Liver (tissue), 9 donors: Measurements from ENCODE around the gene CNFN. TPM values are rescaled to one million over a fixed set of nuclear protein-coding genes. Genes with fewer than 3 reads are reported as not detected.

Source experiments
- DNase-seq: peaks from one replicate; pipeline ENCODE4 v3.0.0-alpha.2; 2017; ENCODE audit warnings: low spot score
- H3K27ac ChIP-seq, 2 donors: one replicate each; pipeline ENCODE4 v1.7.0; 2013; ENCODE audit warnings: inconsistent platforms in 2 of 2, low read length in 2 of 2, control low read depth in 1 of 2, low read depth in 1 of 2, mild to moderate bottlenecking in 1 of 2
- H3K27me3 ChIP-seq, 4 donors: one replicate each; pipeline versions ENCODE4 v1.6.1 to v1.7.0; 2013; ENCODE audit warnings: low read length in 3 of 4, inconsistent platforms in 1 of 4, mild to moderate bottlenecking in 1 of 4, moderate library complexity in 1 of 4; ENCODE audit not compliant: control insufficient read depth in 4 of 4, insufficient read depth in 4 of 4
- H3K36me3 ChIP-seq, 4 donors: one replicate each; pipeline versions ENCODE4 v1.6.1 to v1.7.0; 2013; ENCODE audit warnings: low read length in 3 of 4, mild to moderate bottlenecking in 3 of 4, low read depth in 1 of 4, moderate library complexity in 1 of 4; ENCODE audit not compliant: control insufficient read depth in 4 of 4, insufficient read depth in 3 of 4
- H3K4me1 ChIP-seq, 4 donors: one replicate each; pipeline versions ENCODE4 v1.6.1 to v1.7.0; 2013; ENCODE audit warnings: low read length in 3 of 4, mild to moderate bottlenecking in 3 of 4, moderate library complexity in 1 of 4; ENCODE audit not compliant: control insufficient read depth in 4 of 4, insufficient read depth in 4 of 4
- H3K4me3 ChIP-seq, 3 donors: one replicate each; pipeline versions ENCODE4 v1.6.1 to v1.7.0; 2013; ENCODE audit warnings: low read length in 3 of 3, control low read depth in 1 of 3, low read depth in 1 of 3, mild to moderate bottlenecking in 1 of 3
- H3K9ac ChIP-seq, 2 donors: one replicate each; pipeline ENCODE4 v1.7.0; 2013; ENCODE audit warnings: low read length in 2 of 2, mild to moderate bottlenecking in 2 of 2, moderate library complexity in 2 of 2, control low read depth in 1 of 2, low read depth in 1 of 2
- H3K9me3 ChIP-seq, 4 donors: one replicate each; pipeline versions ENCODE4 v1.6.1 to v1.7.0; 2013; ENCODE audit warnings: low read length in 3 of 4; ENCODE audit not compliant: control insufficient read depth in 4 of 4
- EGR1 ChIP-seq, 2 donors: IDR thresholded peaks; 2 replicates each; pipeline ENCODE4 v1.6.1; 2016 to 2018; ENCODE audit warnings: antibody characterized with exemption in 2 of 2, low read depth in 2 of 2
- FOXA1 ChIP-seq: IDR thresholded peaks from 2 replicates; pipeline ENCODE4 v1.6.1; 2016; ENCODE audit warnings: antibody characterized with exemption
- GABPA ChIP-seq, 2 donors: IDR thresholded peaks in 1 of 2; conservative IDR thresholded peaks in 1 of 2; 2 replicates each; pipeline ENCODE4 v1.6.1; 2016; ENCODE audit warnings: antibody characterized with exemption in 2 of 2, mild to moderate bottlenecking in 1 of 2, moderate library complexity in 1 of 2
- HNF4A ChIP-seq, 2 donors: conservative IDR thresholded peaks; 2 replicates each; pipeline ENCODE4 v1.6.1; 2016; ENCODE audit warnings: antibody characterized with exemption in 2 of 2, mild to moderate bottlenecking in 2 of 2
- HNF4G ChIP-seq: IDR thresholded peaks from 2 replicates; pipeline ENCODE4 v1.6.1; 2016; ENCODE audit warnings: antibody characterized with exemption
- JUND ChIP-seq, 2 donors: IDR thresholded peaks; 2 replicates each; pipeline ENCODE4 v1.6.1; 2016; ENCODE audit warnings: antibody characterized with exemption in 2 of 2
- NR2F2 ChIP-seq: IDR thresholded peaks from 2 replicates; pipeline ENCODE4 v1.6.1; 2016; ENCODE audit warnings: antibody characterized with exemption
- RAD21 ChIP-seq, 2 donors: IDR thresholded peaks; 2 replicates each; pipeline ENCODE4 v1.6.1; 2016; ENCODE audit warnings: antibody characterized with exemption in 2 of 2, mild to moderate bottlenecking in 2 of 2
- RXRA ChIP-seq, 2 donors: IDR thresholded peaks; 2 replicates each; pipeline ENCODE4 v1.6.1; 2017 to 2018; ENCODE audit warnings: antibody characterized with exemption in 2 of 2, mild to moderate bottlenecking in 1 of 2
- SP1 ChIP-seq: IDR thresholded peaks from 2 replicates; pipeline ENCODE4 v1.6.1; 2018; ENCODE audit warnings: antibody characterized with exemption, mild to moderate bottlenecking
- WGBS: extraction: QIAGEN DNeasy Blood & Tissue Kit; methylation state at CpG from one replicate; pipeline ENCODE4 v1.1.7; 2013; 5-methylcytosine and 5-hydroxymethylcytosine counted together
- polyA plus RNA-seq, 2 donors: library from polyadenylated mRNA; stranded (reverse) in 1 of 2; unstranded in 1 of 2; fragments of 200-250 nt in 1 of 2; fragments of >200 nt in 1 of 2; fragmentation: Nextera tagmentation in 1 of 2; extraction: Ambion mirVana in 1 of 2; gene quantifications; one replicate each; pipeline versions ENCODE4 v1.2.1 to v1.2.3, GENCODE V29; 2013 to 2015
- total RNA-seq, 2 donors: library from RNA; depleted of rRNA; stranded (reverse); fragments of >200 nt; gene quantifications; one replicate each; pipeline ENCODE4 v1.2.3, GENCODE V29; 2014
- TF ChIP-seq, protein P1 (sequence below): IDR thresholded peaks from 2 replicates; pipeline ENCODE4 v1.6.1; 2016; ENCODE audit warnings: antibody characterized with exemption
- TF ChIP-seq, protein P2 (sequence below): IDR thresholded peaks from 2 replicates; pipeline ENCODE4 v1.6.1; 2016; ENCODE audit warnings: antibody characterized with exemption, mild to moderate bottlenecking
- TF ChIP-seq, protein P3 (sequence below): fragments of 150-350 bp; IDR thresholded peaks from 2 replicates; pipeline ENCODE4 v1.5.1; 2017; ENCODE audit warnings: improper control_type of control experiment, low read depth, low read length; ENCODE audit not compliant: missing input control
- donor health status: healthy.
- donor health status: healthy.
- donor health status: healthy.
- donor health status: healthy.
- donor health status: healthy.

The CNFN gene
- total and polyA plus RNA-seq, 4 donors: 0.57 to 1.2 TPM; not detected in 2

DNA sequence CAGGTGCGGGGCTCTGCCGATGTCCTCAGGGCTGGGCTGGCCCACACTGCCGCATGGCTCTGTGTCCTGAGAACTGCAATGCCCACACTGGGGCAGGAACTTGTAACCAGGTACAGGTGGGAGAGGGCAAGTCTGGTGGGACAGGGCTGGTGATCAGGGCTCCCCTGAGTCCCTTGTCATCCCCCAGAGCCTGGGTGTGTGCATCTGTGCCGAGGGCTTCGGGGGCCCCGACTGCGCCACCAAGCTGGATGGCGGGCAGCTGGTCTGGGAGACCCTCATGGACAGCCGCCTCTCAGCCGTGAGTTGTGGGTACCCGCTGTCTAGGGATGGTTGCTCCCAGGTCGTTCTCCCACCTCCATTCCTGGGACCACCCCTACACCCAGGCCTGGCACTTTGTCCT is 34.2 kb downstream of the CNFN start:
- TF ChIP-seq JUND (IDR thresholded peaks at IDR 0.05) (no peak), FOXA1 (no peak), EGR1 (IDR thresholded peaks at IDR 0.05; ENCODE audit: low read depth in 2 of 2) (no peak), GABPA (IDR thresholded peaks at IDR 0.05 in 1 of 2, conservative IDR thresholded peaks at IDR 0.05 in 1 of 2) (no peak), HNF4G (no peak), RXRA (IDR thresholded peaks at IDR 0.05) (no peak), SP1 (no peak)
- TF ChIP-seq, protein P1, sequence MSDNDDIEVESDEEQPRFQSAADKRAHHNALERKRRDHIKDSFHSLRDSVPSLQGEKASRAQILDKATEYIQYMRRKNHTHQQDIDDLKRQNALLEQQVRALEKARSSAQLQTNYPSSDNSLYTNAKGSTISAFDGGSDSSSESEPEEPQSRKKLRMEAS: no peak
- TF ChIP-seq, protein P2, sequence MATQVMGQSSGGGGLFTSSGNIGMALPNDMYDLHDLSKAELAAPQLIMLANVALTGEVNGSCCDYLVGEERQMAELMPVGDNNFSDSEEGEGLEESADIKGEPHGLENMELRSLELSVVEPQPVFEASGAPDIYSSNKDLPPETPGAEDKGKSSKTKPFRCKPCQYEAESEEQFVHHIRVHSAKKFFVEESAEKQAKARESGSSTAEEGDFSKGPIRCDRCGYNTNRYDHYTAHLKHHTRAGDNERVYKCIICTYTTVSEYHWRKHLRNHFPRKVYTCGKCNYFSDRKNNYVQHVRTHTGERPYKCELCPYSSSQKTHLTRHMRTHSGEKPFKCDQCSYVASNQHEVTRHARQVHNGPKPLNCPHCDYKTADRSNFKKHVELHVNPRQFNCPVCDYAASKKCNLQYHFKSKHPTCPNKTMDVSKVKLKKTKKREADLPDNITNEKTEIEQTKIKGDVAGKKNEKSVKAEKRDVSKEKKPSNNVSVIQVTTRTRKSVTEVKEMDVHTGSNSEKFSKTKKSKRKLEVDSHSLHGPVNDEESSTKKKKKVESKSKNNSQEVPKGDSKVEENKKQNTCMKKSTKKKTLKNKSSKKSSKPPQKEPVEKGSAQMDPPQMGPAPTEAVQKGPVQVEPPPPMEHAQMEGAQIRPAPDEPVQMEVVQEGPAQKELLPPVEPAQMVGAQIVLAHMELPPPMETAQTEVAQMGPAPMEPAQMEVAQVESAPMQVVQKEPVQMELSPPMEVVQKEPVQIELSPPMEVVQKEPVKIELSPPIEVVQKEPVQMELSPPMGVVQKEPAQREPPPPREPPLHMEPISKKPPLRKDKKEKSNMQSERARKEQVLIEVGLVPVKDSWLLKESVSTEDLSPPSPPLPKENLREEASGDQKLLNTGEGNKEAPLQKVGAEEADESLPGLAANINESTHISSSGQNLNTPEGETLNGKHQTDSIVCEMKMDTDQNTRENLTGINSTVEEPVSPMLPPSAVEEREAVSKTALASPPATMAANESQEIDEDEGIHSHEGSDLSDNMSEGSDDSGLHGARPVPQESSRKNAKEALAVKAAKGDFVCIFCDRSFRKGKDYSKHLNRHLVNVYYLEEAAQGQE: no peak
- TF ChIP-seq, protein P3, sequence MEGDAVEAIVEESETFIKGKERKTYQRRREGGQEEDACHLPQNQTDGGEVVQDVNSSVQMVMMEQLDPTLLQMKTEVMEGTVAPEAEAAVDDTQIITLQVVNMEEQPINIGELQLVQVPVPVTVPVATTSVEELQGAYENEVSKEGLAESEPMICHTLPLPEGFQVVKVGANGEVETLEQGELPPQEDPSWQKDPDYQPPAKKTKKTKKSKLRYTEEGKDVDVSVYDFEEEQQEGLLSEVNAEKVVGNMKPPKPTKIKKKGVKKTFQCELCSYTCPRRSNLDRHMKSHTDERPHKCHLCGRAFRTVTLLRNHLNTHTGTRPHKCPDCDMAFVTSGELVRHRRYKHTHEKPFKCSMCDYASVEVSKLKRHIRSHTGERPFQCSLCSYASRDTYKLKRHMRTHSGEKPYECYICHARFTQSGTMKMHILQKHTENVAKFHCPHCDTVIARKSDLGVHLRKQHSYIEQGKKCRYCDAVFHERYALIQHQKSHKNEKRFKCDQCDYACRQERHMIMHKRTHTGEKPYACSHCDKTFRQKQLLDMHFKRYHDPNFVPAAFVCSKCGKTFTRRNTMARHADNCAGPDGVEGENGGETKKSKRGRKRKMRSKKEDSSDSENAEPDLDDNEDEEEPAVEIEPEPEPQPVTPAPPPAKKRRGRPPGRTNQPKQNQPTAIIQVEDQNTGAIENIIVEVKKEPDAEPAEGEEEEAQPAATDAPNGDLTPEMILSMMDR: no peak
- WGBS: 98% methylated on average over 12 of the region's 12 CpGs
- peaks cover 0 to 44% (median 6%) of the 10 kb centered on the region in 4 donors for H3K36me3 ChIP-seq

DNA sequence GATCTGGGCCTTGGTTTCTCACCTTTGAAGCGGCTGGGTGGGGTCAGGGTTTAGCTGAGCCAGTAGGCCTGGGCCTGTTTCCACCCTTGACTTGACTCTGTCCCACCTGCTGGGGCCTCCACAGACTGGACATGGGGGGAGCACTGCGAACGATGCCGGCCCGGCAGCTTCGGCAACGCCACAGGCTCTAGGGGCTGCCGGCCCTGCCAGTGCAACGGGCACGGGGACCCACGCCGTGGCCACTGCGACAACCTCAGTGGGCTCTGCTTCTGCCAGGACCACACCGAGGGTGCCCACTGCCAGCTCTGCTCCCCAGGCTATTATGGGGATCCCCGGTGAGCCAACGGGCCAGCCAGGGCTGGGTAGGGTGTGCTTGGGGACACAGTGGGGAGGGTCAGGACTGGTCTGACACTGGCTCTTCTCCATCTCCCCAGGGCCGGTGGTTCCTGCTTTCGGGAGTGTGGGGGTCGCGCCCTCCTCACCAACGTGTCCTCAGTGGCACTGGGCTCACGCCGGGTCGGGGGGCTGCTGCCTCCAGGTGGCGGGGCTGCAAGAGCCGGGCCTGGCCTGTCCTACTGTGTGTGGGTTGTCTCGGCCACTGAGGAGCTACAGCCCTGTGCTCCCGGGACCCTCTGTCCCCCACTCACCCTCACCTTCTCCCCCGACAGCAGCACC is 36.6 kb downstream of the CNFN start:
- no peak for DNase-seq
- H3K36me3 ChIP-seq: peaks cover 0 to 42% (median 7%) of the 10 kb centered on the region in 4 donors
- H3K4me3 ChIP-seq: no peak overlapping the region
- no peak overlapping the region for H3K9ac ChIP-seq
- TF ChIP-seq JUND (IDR thresholded peaks at IDR 0.05): no peak
- no peak for TF ChIP-seq GABPA (IDR thresholded peaks at IDR 0.05 in 1 of 2, conservative IDR thresholded peaks at IDR 0.05 in 1 of 2)
- no peak for TF ChIP-seq HNF4A (conservative IDR thresholded peaks at IDR 0.05)
- TF ChIP-seq RXRA (IDR thresholded peaks at IDR 0.05): no peak
- no peak for TF ChIP-seq NR2F2
- no peak for TF ChIP-seq EGR1 (IDR thresholded peaks at IDR 0.05; ENCODE audit: low read depth in 2 of 2)
- TF ChIP-seq, protein P1: no peak
- TF ChIP-seq RAD21 (IDR thresholded peaks at IDR 0.05): no peak
- TF ChIP-seq FOXA1: no peak
- TF ChIP-seq, protein P3: no peak
- no peaks in the 10 kb centered on the region for H3K9me3 ChIP-seq
- H3K4me1 ChIP-seq: no peaks in the 10 kb centered on the region
- WGBS: 97% methylated on average over 29 of the region's 29 CpGs
- H3K27me3 ChIP-seq: no peaks in the 10 kb centered on the region
- no peak overlapping the region for H3K27ac ChIP-seq

More for the DNA sequence above, 34.2 kb downstream of the CNFN start:
- no peaks in the 10 kb centered on the region for H3K4me1 ChIP-seq
- H3K4me3 ChIP-seq: no peak overlapping the region
- H3K27me3 ChIP-seq: no peaks in the 10 kb centered on the region
- H3K27ac ChIP-seq: no peak overlapping the region
- H3K9me3 ChIP-seq: no peaks in the 10 kb centered on the region
- no peak overlapping the region for H3K9ac ChIP-seq
- DNase-seq: no peak
